Ovary (tissue), 9 donors: ENCODE data around the gene ACBD4. TPM values are rescaled to one million over a fixed set of nuclear protein-coding genes. Genes with fewer than 3 reads are reported as not detected.

Experiments
- DNase-seq, 5 donors: peaks; one replicate each; pipeline ENCODE4 v3.0.0-alpha.2; 2019 to 2020
- H3K27ac ChIP-seq, 2 donors: fragments of 200-600 bp; one replicate each; pipeline versions ENCODE4 v1.5.1 to v1.8.0; 2019 to 2022
- H3K27me3 ChIP-seq: fragments of 200-600 bp; one replicate; pipeline ENCODE4 v1.8.0; 2022
- H3K36me3 ChIP-seq: fragments of 200-600 bp; sonication (generic); one replicate; pipeline ENCODE4 v1.5.1; 2019
- H3K4me1 ChIP-seq: one replicate; pipeline ENCODE4 v1.8.1; 2013; ENCODE audit warnings: mild to moderate bottlenecking, moderate library complexity; ENCODE audit not compliant: insufficient read depth
- H3K4me3 ChIP-seq: fragments of 200-600 bp; sonication (generic); one replicate; pipeline ENCODE4 v1.5.1; 2017
- H3K9me3 ChIP-seq, 2 donors: fragments of 200-600 bp in 1 of 2; sonication (generic) in 1 of 2; one replicate each; pipeline versions ENCODE4 v1.5.1 to v1.8.1; 2013 to 2019; ENCODE audit warnings: mild to moderate bottlenecking in 1 of 2, moderate library complexity in 1 of 2
- EP300 ChIP-seq: sonication (generic); formaldehyde crosslinking; IDR thresholded peaks from one replicate; pipeline ENCODE4 v1.6.1; 2017; ENCODE audit warnings: antibody characterized with exemption
- POLR2A ChIP-seq: fragments of 450-650 bp; IDR thresholded peaks from one replicate; pipeline ENCODE4 v1.6.1; 2017; ENCODE audit warnings: antibody characterized with exemption, mild to moderate bottlenecking, moderate library complexity
- WGBS, 3 donors: extraction: QIAGEN DNeasy Blood & Tissue Kit in 1 of 3; methylation state at CpG; one replicate each; pipeline versions ENCODE4 v1.1.5 to v1.1.7; 2013 to 2017; 5-methylcytosine and 5-hydroxymethylcytosine counted together
- intact Hi-C, 4 donors: fragments of 100-400 bp; cut with DNase I; formaldehyde crosslinking; loops; one replicate each; pipeline versions ENCODE4 v1.11.0 to v1.15.1; 2022 to 2023
- polyA plus RNA-seq, 2 donors: library from polyadenylated mRNA; stranded (reverse); fragments of 200-250 nt in 1 of 2; fragments of 350-450 nt in 1 of 2; fragmentation: Illumina TruSeq in 1 of 2; extraction: RNeasy Lipid Tissue Mini Kit (QIAGEN cat#74804) in 1 of 2; gene quantifications; one replicate each; pipeline ENCODE4 v1.2.3, GENCODE V29; 2013 to 2014
- total RNA-seq, 7 donors: library from RNA; depleted of rRNA in 2 of 7; stranded (reverse); fragments of >200 nt in 2 of 7; fragmentation: NEBNext Ultra II Directional in 3 of 7; extraction: Animal tissue kit (Norgen Biotek cat#: 25700) in 3 of 7; gene quantifications; one replicate each; pipeline versions ENCODE4 v1.1.0 to v1.2.4, GENCODE V29; 2016 to 2023
- TF ChIP-seq, protein P1 (sequence below), 3 donors: fragments of 450-650 bp in 2 of 3; fragments of 200-600 bp in 1 of 3; IDR thresholded peaks; one replicate each; pipeline versions ENCODE4 v1.5.1 to v1.8.0; 2016 to 2022; ENCODE audit warnings: antibody characterized with exemption in 3 of 3, mild to moderate bottlenecking in 1 of 3
- donor health status: DM: no; HTN: no; CAD: no; lungs with moderate emphysema.
- donor health status: DM: no; HTN: no; CAD: no.
- donor health status: Bipolar disorder and iron deficiency.
- donor health status: DM: yes; HTN: yes; CAD: no.
- donor health status: DM: no; HTN: no; CAD: no.
- donor health status: DM: yes; HTN: yes; CAD: no.

ACBD4 gene
- total and polyA plus RNA-seq, 9 donors, result 11.0 to 24.5 (median 18.5) TPM

- no peaks in the 10 kb centered on the region for H3K9me3 ChIP-seq
- H3K4me3 ChIP-seq, result no peak overlapping the region
- intact Hi-C loops, result loop anchor here in 1 of 4 donors (10.0 kb wide), 1 partner anchor 198 kb away; the partner anchor contains the start of gene GFAP
- TF ChIP-seq, protein P1, sequence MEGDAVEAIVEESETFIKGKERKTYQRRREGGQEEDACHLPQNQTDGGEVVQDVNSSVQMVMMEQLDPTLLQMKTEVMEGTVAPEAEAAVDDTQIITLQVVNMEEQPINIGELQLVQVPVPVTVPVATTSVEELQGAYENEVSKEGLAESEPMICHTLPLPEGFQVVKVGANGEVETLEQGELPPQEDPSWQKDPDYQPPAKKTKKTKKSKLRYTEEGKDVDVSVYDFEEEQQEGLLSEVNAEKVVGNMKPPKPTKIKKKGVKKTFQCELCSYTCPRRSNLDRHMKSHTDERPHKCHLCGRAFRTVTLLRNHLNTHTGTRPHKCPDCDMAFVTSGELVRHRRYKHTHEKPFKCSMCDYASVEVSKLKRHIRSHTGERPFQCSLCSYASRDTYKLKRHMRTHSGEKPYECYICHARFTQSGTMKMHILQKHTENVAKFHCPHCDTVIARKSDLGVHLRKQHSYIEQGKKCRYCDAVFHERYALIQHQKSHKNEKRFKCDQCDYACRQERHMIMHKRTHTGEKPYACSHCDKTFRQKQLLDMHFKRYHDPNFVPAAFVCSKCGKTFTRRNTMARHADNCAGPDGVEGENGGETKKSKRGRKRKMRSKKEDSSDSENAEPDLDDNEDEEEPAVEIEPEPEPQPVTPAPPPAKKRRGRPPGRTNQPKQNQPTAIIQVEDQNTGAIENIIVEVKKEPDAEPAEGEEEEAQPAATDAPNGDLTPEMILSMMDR (IDR thresholded peaks at IDR 0.05), result no peak
- TF ChIP-seq POLR2A (no peak), EP300 (no peak)
- H3K36me3 ChIP-seq, result no peaks in the 10 kb centered on the region
- DNase-seq, result no peak
- 92 to 95% (median 94%) methylated on average over 23 of the region's 23 CpGs for WGBS, 3 donors
- peak overlapping the region in 1 of 2 donors; percentile 71 for H3K27ac ChIP-seq
- H3K4me1 ChIP-seq, result peaks cover 9% of the 10 kb centered on the region
- no peaks in the 10 kb centered on the region for H3K27me3 ChIP-seq
Measured at GRCh38 chr17:45112559-45113423, 22.7 kb upstream of the ACBD4 start.

DNA sequence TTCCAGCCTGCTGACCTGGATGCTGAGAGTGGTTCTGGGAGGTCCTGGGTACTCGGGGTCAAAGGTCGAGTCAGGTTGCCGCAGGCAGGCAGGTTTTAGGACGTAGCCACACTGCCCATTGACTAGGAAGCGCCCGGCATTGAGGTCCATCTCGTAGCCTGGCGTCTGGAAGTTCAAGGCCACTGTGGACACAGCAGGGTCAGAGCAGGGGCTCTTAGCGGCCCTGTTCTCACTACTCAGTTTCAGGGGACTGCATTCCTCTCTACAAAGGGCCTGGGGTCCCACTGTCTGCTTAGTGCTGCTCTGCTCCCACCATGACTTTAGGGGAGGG, 22.1 kb upstream of the ACBD4 start:
- peak overlapping the region in 1 of 2 donors; percentile 52 for H3K27ac ChIP-seq
- WGBS, 3 donors, result 64 to 85% methylated on average over 7 to 9 of the region's 9 CpGs; no CpG with 5 or more reads in 1 of the 3 donors

DNA sequence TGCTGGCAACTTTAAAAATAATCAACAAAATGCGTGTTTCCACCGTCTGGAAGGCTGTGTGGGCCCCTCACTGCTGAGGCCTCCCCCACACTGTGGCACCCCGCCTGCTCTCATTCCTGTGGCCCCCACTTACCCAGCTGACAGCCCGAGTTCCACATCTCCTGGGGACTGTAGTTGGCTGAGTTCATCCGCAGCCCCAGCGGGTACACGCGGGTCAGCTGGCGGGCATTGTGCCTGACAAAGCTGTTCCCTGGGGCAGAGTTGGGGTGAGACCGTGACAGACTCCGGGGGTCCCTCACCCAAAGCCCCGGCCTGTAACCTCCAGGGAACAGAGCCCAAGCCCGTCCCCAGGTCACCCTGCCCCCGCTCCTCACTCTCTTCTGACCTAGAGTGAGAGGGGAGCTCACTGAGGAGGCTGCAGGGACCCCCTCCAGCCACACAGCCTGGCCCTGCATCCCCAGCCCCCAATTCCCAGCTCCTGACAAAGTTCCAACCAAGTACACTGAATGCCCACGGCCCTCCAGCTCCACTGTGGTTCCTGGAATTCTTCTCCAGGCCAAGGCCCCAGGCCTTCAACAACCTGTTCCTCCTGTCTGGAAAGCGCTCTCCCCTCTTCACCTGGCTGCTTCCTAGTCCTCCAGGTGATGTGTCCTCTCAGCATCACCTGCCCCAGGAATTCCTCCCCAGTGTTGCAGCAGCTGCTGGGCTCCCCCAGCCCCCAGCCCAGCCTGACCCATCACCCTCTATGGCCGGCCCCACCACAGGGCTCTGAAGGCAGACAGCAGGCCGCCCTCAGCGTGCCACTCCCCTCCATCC, 21.2 kb upstream of the ACBD4 start:
- Histone ChIP-seq H3K4me1 (peaks cover 9% of the 10 kb centered on the region), H3K27me3 (no peaks in the 10 kb centered on the region), H3K36me3 (no peaks in the 10 kb centered on the region), H3K27ac (peak overlapping the region in 1 of 2 donors; percentile 52), H3K4me3 (no peak overlapping the region), H3K9me3 (no peaks in the 10 kb centered on the region)
- no peak for TF ChIP-seq POLR2A
- TF ChIP-seq, protein P1 (IDR thresholded peaks at IDR 0.05), result no peak
- TF ChIP-seq EP300, result no peak
- no peak for DNase-seq
- intact Hi-C loops, result loop anchor here in 1 of 4 donors (10.0 kb wide), 1 partner anchor 200 kb away; the partner anchor contains the start of gene GFAP
- WGBS, 3 donors, result 76 to 81% (median 77%) methylated on average over 19 of the region's 19 CpGs

More for the DNA sequence above, 22.1 kb upstream of the ACBD4 start:
- intact Hi-C loops, result loop anchor here in 1 of 4 donors (10.0 kb wide), 1 partner anchor 199 kb away; the partner anchor contains the start of gene GFAP
- peak in 1 of 5 donors; percentile 32 for DNase-seq
- Histone ChIP-seq H3K36me3 (no peaks in the 10 kb centered on the region), H3K4me3 (no peak overlapping the region), H3K4me1 (peaks cover 9% of the 10 kb centered on the region), H3K27me3 (no peaks in the 10 kb centered on the region), H3K9me3 (no peaks in the 10 kb centered on the region)
- no peak for TF ChIP-seq EP300
- TF ChIP-seq, protein P1 (IDR thresholded peaks at IDR 0.05), result no peak
- no peak for TF ChIP-seq POLR2A

GRCh38 chr17:45115015-45115625, 20.4 kb upstream of the ACBD4 start:
- WGBS, 3 donors, result 87 to 91% (median 88%) methylated on average over 26 of the region's 26 CpGs

More at GRCh38 chr17:45115015-45115625, 20.4 kb upstream of the ACBD4 start:
- Histone ChIP-seq H3K4me1 (peaks cover 9% of the 10 kb centered on the region), H3K27ac (no peak overlapping the region), H3K27me3 (no peaks in the 10 kb centered on the region), H3K9me3 (no peaks in the 10 kb centered on the region), H3K36me3 (no peaks in the 10 kb centered on the region), H3K4me3 (no peak overlapping the region)
- no peak for TF ChIP-seq EP300
- TF ChIP-seq, protein P1 (IDR thresholded peaks at IDR 0.05), result no peak
- TF ChIP-seq POLR2A, result no peak
- no peak for DNase-seq
- intact Hi-C loops, result loop anchor here in 1 of 4 donors (10.0 kb wide), 1 partner anchor 200 kb away; the partner anchor contains the start of gene GFAP
